Activated CD4-positive, CD25-positive, alpha-beta regulatory T cell treated with anti-CD3 and anti-CD28 coated beads, Interleukin-2, amount 50 U/mL, for 16 hours (primary cell): Measurements from ENCODE around the gene HSD17B12.

Experiments
- DNase-seq: peaks from one replicate; pipeline ENCODE4 v3.0.0-alpha.2; 2020; ENCODE audit warnings: low read depth, low spot score

HSD17B12 gene

DNA sequence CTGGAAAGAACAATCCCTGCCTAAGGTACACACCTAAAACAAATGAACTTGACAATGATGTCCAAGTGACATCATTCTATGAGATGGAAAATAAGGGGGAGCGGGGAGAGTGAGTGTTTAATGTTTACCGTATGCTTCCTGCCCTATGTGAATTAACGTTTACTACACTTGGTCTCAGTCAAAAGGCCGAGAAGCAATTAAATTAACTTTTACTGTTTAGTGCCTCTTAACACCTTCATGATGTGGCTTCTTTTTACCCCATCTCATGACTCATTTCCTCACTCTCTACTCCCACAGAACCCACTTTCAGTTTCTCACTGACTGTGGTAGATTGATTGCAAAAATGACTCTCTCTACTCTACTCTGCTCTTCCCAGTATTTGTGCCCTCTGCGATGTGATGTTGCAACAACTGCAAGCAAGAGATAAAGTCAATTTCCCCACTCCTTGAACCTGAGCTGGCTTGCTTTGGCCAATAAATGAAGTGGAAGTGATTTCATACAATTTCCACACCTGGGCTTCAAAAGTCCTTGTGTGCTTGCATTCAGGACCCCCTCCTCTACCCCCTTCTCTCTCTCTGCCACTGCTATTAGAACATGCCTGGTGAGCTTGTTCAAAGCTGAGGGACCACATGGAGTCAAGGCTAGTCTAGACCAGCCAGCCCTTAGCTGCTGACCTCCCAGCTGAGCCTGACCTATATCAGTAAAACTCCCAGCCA, 188.5 kb downstream of the HSD17B12 start:
- DNase-seq: peak; percentile 15

DNA sequence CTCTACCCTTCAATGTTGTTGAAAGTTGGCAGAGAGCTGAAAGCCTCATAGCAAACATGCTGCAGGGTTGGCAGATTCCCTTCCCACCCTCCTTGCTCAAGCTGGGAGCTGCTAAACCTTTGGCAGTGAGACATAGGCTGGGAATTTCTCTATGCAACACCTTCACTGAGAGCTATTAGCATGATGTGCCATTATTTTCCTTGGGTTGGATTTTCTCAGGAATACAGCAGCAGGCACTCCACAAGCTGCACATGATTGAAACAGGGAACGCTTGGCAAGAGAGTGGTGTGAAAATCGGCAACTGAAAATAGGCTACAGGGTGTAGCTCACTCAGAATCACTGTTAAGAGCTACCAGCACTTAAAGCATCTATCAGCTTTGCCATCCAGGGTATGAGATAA, 190.5 kb downstream of the HSD17B12 start:
- no peak for DNase-seq

- DNase-seq: no peak
Observed at GRCh38 chr11:43872995-43873394, 192.5 kb downstream of the HSD17B12 start.

- DNase-seq: no peak
Observed at GRCh38 chr11:43874078-43874477, 193.5 kb downstream of the HSD17B12 start.

DNA sequence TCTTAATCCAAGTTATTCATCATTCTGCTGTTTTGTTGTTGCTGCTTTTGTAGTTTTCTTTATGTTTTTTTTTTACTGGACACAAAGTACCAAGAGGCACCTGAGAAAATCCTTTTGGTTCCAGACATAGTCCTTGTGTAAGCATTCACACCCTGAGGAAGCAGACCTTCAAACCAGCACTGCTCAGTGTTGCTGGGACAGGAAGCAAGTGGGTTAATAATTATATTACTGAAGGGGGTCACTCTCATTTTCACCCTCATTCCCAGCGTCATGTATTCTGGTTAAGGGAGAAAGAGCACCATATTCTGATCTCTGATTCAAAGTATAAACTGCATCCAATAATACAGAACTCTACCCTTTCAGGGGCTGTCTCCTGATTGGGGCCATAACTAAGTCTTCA, 194.2 kb downstream of the HSD17B12 start:
- no peak for DNase-seq

DNA sequence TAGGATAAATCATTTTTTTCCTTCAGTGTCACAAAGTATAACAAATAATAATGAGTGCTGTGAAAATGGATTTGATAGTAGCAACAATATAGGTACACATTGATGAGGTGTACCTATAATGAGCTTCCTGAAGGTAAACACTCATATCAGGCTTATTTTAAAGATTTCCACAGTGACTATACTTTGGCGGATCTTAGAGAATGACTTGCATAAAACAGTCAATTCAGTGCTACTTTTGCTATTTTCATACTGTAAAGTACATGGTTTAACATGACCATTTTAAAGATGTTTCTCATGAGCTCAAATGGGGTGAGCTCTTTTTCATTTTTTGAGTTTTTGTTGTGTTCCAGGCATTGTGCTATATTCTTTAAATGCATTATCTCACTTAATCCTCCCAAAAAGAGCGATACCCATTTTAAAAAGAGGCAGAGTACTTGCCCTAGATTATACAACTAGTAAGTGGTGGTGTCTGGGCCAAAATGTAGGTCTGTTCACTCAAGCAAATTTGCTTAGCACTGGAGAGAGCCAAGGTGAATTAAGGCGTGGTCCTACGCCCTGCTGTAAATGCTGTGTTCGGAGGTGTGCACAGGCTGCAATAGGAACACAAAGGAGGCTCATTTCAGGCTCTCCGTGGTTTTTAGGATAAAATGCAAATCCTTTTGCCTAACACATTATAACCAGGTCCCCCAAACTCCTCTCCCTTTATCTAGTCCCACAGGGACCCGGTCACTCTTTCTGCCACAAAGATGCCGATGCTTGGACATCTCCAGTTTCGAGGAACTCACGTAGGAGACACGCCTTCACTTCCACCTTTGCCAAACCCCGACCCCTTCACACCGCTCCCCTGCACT, 199.5 kb downstream of the HSD17B12 start:
- no peak for DNase-seq

GRCh38 chr11:43880640-43881159, 200.2 kb downstream of the HSD17B12 start, which contains the start of gene ALKBH3:
TSS of gene ALKBH3 (plus strand) at chr11:43880831. CDS start at chr11:43882653, 1,822 bp downstream.
- DNase-seq: peak; percentile 81

DNA sequence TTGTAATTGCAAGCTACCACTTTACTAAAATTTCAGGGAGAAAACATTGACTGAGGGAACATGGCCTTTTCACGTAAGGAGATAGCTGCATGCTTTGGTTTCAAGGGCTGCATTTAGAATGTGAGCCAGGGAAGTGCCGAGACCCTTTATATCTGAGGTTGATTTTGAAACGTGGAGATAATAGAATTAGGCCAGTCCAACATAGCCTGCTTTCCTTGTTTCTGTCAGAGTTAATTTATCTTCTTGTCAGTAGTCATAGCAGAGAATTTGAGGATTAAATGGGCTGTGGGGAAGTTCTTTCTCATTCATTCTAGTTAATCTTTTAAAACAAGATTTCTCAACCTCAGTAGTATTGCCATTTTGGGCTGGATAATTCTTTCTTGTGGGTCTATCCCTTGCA, 212.3 kb downstream of the HSD17B12 start:
- DNase-seq: no peak

GRCh38 chr11:43894546-43894945, 214.0 kb downstream of the HSD17B12 start:
- no peak for DNase-seq

DNA sequence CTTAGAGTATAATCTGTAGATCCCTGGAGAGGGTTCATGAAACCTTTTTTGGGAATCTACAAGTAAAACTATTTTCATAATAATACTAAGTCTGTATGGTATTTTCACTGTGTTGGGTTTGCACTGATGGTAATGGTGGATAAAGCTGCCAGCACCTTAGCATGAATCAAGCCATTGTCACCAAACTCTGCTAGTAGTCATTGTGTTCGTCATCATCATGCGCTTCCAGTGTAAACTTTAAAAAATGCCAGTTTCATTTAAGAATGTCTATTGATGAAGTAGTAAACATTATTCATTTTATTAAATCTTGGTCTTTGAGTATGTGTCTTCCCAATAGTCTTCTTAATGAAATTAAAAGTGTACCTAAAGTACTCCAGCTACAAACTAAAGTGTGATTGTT, 215.1 kb downstream of the HSD17B12 start:
- no peak for DNase-seq

GRCh38 chr11:43898574-43898973, 218.0 kb downstream of the HSD17B12 start:
- DNase-seq: no peak

- no peak for DNase-seq
Observed at GRCh38 chr11:43899094-43899493, 218.6 kb downstream of the HSD17B12 start.

DNA sequence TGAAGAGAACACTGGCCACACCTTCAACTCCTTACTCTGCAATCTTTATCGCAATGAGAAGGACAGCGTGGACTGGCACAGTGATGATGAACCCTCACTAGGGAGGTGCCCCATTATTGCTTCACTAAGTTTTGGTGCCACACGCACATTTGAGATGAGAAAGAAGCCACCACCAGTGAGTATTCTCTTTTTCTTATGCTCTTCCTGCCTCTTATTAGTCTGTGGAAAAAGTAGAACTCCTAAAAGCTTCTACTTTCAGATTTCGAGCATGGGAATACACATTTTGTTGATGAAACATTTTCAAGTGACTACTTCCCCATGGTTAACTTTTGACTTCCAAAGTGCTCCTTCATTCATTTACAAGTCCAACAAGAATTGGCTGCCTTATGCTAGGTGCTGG, 221.0 kb downstream of the HSD17B12 start:
- no peak for DNase-seq

- no peak for DNase-seq
Observed at GRCh38 chr11:43903078-43903477, 222.5 kb downstream of the HSD17B12 start.

DNA sequence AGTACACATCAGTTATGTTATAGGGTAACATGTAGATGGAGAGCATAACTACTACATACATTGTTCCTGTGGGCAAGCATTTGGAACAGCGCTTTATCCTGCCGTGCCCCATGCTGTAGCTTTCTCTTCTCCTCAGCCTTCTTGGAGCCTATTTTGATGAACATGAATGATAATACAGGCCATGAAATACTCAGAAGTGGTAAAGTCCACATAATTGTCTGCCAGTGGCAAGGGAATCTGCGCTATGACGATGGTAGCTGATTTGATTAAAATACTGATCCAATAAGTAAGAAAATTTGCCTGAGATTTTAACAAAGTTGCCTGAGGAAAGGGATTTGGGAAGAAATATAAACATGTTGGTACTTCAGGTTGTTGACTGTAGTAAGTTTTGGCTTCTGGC, 223.4 kb downstream of the HSD17B12 start:
- no peak for DNase-seq

- no peak for DNase-seq
Observed at GRCh38 chr11:43904742-43905535, 224.4 kb downstream of the HSD17B12 start.

GRCh38 chr11:43905813-43906241, 225.3 kb downstream of the HSD17B12 start:
- DNase-seq: no peak
